CD14-positive monocyte (primary cell): ENCODE measurements around the gene TP53TG5. TPM values are rescaled to one million over a fixed set of nuclear protein-coding genes. Genes with fewer than 3 reads are reported as not detected.

Experiments used
- DNase-seq, 3 donors: peaks; one replicate each; pipeline ENCODE4 v3.0.0-alpha.2; 2011 to 2022
- H2AFZ ChIP-seq: 2 replicates; pipeline ENCODE4 v1.6.0; 2012; ENCODE audit warnings: mild to moderate bottlenecking, low read depth, low read length, inconsistent platforms; ENCODE audit not compliant: insufficient read depth, poor library complexity, severe bottlenecking
- H3K27ac ChIP-seq, 2 donors: 1 replicate in 1 of 2; 2 replicates in 1 of 2; pipeline ENCODE4 v1.5.1; 2012 to 2013; ENCODE audit warnings: low read length in 2 of 2, control low read depth in 1 of 2, inconsistent platforms in 1 of 2, low read depth in 1 of 2, mild to moderate bottlenecking in 1 of 2
- H3K27me3 ChIP-seq, 2 donors: one replicate each; pipeline versions ENCODE4 v1.6.0 to v1.6.1; 2011 to 2013; ENCODE audit warnings: low read length in 2 of 2; ENCODE audit not compliant: control insufficient read depth in 2 of 2, insufficient read depth in 2 of 2
- H3K36me3 ChIP-seq, 2 donors: replicated peaks in 1 of 2; 1 replicate in 1 of 2; 2 replicates in 1 of 2; pipeline versions ENCODE4 v1.5.1 to v1.6.1; 2012 to 2013; ENCODE audit warnings: low read length in 2 of 2, control low read depth in 1 of 2, inconsistent platforms in 1 of 2, mild to moderate bottlenecking in 1 of 2; ENCODE audit not compliant: insufficient read depth in 2 of 2, control insufficient read depth in 1 of 2
- H3K4me1 ChIP-seq, 2 donors: 1 replicate in 1 of 2; 2 replicates in 1 of 2; pipeline versions ENCODE4 v1.5.1 to v1.6.1; 2012 to 2013; ENCODE audit warnings: low read length in 2 of 2, control low read depth in 1 of 2, inconsistent platforms in 1 of 2, mild to moderate bottlenecking in 1 of 2, moderate library complexity in 1 of 2; ENCODE audit not compliant: insufficient read depth in 2 of 2, control insufficient read depth in 1 of 2
- H3K4me2 ChIP-seq: replicated peaks from 2 replicates; pipeline ENCODE3; 2012; ENCODE audit warnings: low read length, moderate library complexity, mild to moderate bottlenecking; ENCODE audit not compliant: poor library complexity, severe bottlenecking; ENCODE audit errors: extremely low read depth
- H3K4me3 ChIP-seq, 3 experiments: fragments of 200-600 bp in 1 of 3; sonication (generic) in 1 of 3; replicated peaks in 1 of 3; 1 replicate in 2 of 3; 2 replicates in 1 of 3; pipeline ENCODE4 v1.5.1; 2011 to 2013; ENCODE audit warnings: low read length in 3 of 3, mild to moderate bottlenecking in 3 of 3, control low read depth in 2 of 3, low read depth in 2 of 3, inconsistent platforms in 1 of 3, moderate library complexity in 1 of 3
- H3K79me2 ChIP-seq: 2 replicates; pipeline ENCODE4 v1.6.0; 2012; ENCODE audit warnings: mild to moderate bottlenecking, control low read depth, inconsistent platforms, low read length, moderate library complexity; ENCODE audit not compliant: insufficient read depth
- H3K9ac ChIP-seq: 2 replicates; pipeline ENCODE4 v1.6.0; 2017; ENCODE audit warnings: low read length, mild to moderate bottlenecking; ENCODE audit not compliant: insufficient read depth, poor library complexity, severe bottlenecking
- H3K9me3 ChIP-seq, 2 donors: replicated peaks in 1 of 2; 1 replicate in 1 of 2; 2 replicates in 1 of 2; pipeline versions ENCODE4 v1.5.1 to v1.6.1; 2012 to 2013; ENCODE audit warnings: low read length in 2 of 2, control low read depth in 1 of 2; ENCODE audit not compliant: control insufficient read depth in 1 of 2, insufficient read depth in 1 of 2
- H4K20me1 ChIP-seq: 2 replicates; pipeline ENCODE4 v1.6.0; 2012; ENCODE audit warnings: mild to moderate bottlenecking, low read length, control low read depth, moderate library complexity; ENCODE audit not compliant: insufficient read depth
- H3K27ac Mint-ChIP-seq, 7 donors: one replicate each; pipeline ENCODE4 v1.8.0; 2020; ENCODE audit warnings: mild to moderate bottlenecking in 7 of 7, mixed read lengths in 7 of 7, moderate library complexity in 6 of 7, inconsistent platforms in 2 of 7
- H3K27me3 Mint-ChIP-seq, 3 donors: one replicate each; pipeline ENCODE4 v1.8.0; 2021 to 2022; ENCODE audit warnings: low read depth in 3 of 3, mild to moderate bottlenecking in 3 of 3, mixed read lengths in 3 of 3, moderate library complexity in 3 of 3, inconsistent platforms in 1 of 3
- H3K36me3 Mint-ChIP-seq, 2 donors: one replicate each; pipeline ENCODE4 v1.8.0; 2020; ENCODE audit warnings: mixed read lengths in 2 of 2, inconsistent platforms in 1 of 2, mild to moderate bottlenecking in 1 of 2
- H3K4me1 Mint-ChIP-seq: one replicate; pipeline ENCODE4 v1.8.0; 2020; ENCODE audit warnings: mild to moderate bottlenecking, mixed read lengths
- H3K4me3 Mint-ChIP-seq, 2 donors: one replicate each; pipeline ENCODE4 v1.8.0; 2020; ENCODE audit warnings: mild to moderate bottlenecking in 2 of 2, mixed read lengths in 2 of 2, moderate library complexity in 1 of 2
- H3K9me3 Mint-ChIP-seq, 7 donors: one replicate each; pipeline ENCODE4 v1.8.0; 2020 to 2022; ENCODE audit warnings: mixed read lengths in 7 of 7, mild to moderate bottlenecking in 6 of 7, moderate library complexity in 6 of 7, inconsistent platforms in 2 of 7
- CTCF ChIP-seq: fragments of 200-600 bp; IDR thresholded peaks from one replicate; pipeline ENCODE4 v1.8.0; 2022; ENCODE audit warnings: antibody characterized with exemption, mild to moderate bottlenecking
- WGBS: methylation state at CpG from one replicate; pipeline ENCODE4 v1.1.5; 2013; ENCODE audit warnings: missing lambda C conversion rate; ENCODE audit not compliant: insufficient coverage; 5-methylcytosine and 5-hydroxymethylcytosine counted together
- intact Hi-C, 2 donors: fragments of 100-400 bp; cut with micrococcal nuclease; formaldehyde crosslinking; loops; one replicate each; pipeline versions ENCODE4 v1.15.0 to v1.15.1; 2023
- polyA plus RNA-seq, 3 donors: library from polyadenylated mRNA; depleted of rRNA in 1 of 3; unstranded in 2 of 3; stranded (reverse) in 1 of 3; fragments of 300-500 nt in 2 of 3; fragments of >200 nt in 1 of 3; fragmentation: Illumina TruSeq in 2 of 3; gene quantifications; 1 replicate in 2 of 3; 2 replicates in 1 of 3; pipeline ENCODE4 v1.2.3, GENCODE V29; 2012 to 2021

Gene TP53TG5
- polyA plus RNA-seq, 3 donors = 0.11 TPM; not detected in 2

GRCh38 chr20:45340236-45340847 is 37.8 kb downstream of the TP53TG5 start:
- DNase-seq = no peak
- Mint-ChIP-seq H3K27me3 (peaks cover 0 to 3% (median 2%) of the 10 kb centered on the region in 3 donors), H3K9me3 (peaks cover 0 to 2% (median 0%) of the 10 kb centered on the region in 7 donors), H3K4me3 (no peak overlapping the region), H3K27ac (no peak overlapping the region), H3K4me1 (peaks cover 22% of the 10 kb centered on the region), H3K36me3 (peaks cover 6 to 8% of the 10 kb centered on the region in 2 donors)
- no peak for TF ChIP-seq CTCF
- Histone ChIP-seq H3K9me3 (no peaks in the 10 kb centered on the region), H3K4me2 (no peak overlapping the region), H3K79me2 (no peaks in the 10 kb centered on the region), H4K20me1 (no peaks in the 10 kb centered on the region), H2AFZ (no peak overlapping the region), H3K27ac (no peak overlapping the region), H3K9ac (no peak overlapping the region), H3K4me1 (peaks cover 16 to 24% of the 10 kb centered on the region in 2 donors), H3K4me3 (no peak overlapping the region), H3K27me3 (no peaks in the 10 kb centered on the region), H3K36me3 (no peaks in the 10 kb centered on the region)
- intact Hi-C loops = no loop called here
- WGBS = 60% methylated on average over 1 of the region's 5 CpGs

- Histone ChIP-seq H3K27ac (no peak overlapping the region), H2AFZ (no peak overlapping the region), H3K4me1 (peaks cover 14 to 19% of the 10 kb centered on the region in 2 donors), H4K20me1 (no peaks in the 10 kb centered on the region), H3K9ac (no peak overlapping the region), H3K27me3 (no peaks in the 10 kb centered on the region), H3K4me2 (no peak overlapping the region), H3K36me3 (no peaks in the 10 kb centered on the region), H3K79me2 (no peaks in the 10 kb centered on the region), H3K9me3 (no peaks in the 10 kb centered on the region), H3K4me3 (no peak overlapping the region)
- H3K4me1 Mint-ChIP-seq = peaks cover 16% of the 10 kb centered on the region
- H3K27me3 Mint-ChIP-seq = peaks cover 0 to 3% (median 0%) of the 10 kb centered on the region in 3 donors
- DNase-seq = no peak
- peaks cover 6 to 11% of the 10 kb centered on the region in 2 donors for H3K36me3 Mint-ChIP-seq
- no peak for TF ChIP-seq CTCF
- H3K4me3 Mint-ChIP-seq = no peak overlapping the region
- WGBS = 100% methylated on average over 1 of the region's 2 CpGs
- no peak overlapping the region for H3K27ac Mint-ChIP-seq
- intact Hi-C loops = no loop called here
- peaks cover 0 to 2% (median 0%) of the 10 kb centered on the region in 7 donors for H3K9me3 Mint-ChIP-seq
These were observed 38.3 kb downstream of the TP53TG5 start for GRCh38 chr20:45339799-45340198.
